Measurements from ENCODE around the gene DCXR. TPM values are rescaled to one million over a fixed set of nuclear protein-coding genes. Genes with fewer than 3 reads are reported as not detected.

Gene DCXR
- total RNA-seq, 2 experiments from 2014 or later: 132 to 147 TPM

- Histone ChIP-seq H2AFZ (ENCODE audit: low read length) (no peak overlapping the region), H3K4me3 (ENCODE audit: low read depth, low read length, poor library complexity, severe bottlenecking) (no peak overlapping the region), H3K27ac (ENCODE audit: low read depth, low read length, poor library complexity, severe bottlenecking) (no peak overlapping the region), H3K79me2 (ENCODE audit: insufficient read depth, low read depth, low read length) (no peaks in the 10 kb centered on the region), H4K20me1 (ENCODE audit: insufficient read depth, low read length) (no peaks in the 10 kb centered on the region), H3K4me1 (ENCODE audit: insufficient read depth, low read length, poor library complexity, severe bottlenecking) (no peaks in the 10 kb centered on the region), H3K36me3 (ENCODE audit: insufficient read depth, low read length) (peaks cover 98% of the 10 kb centered on the region), H3K9me3 (ENCODE audit: low read length) (no peaks in the 10 kb centered on the region), H3K9me2 (ENCODE audit: insufficient read depth, low read length) (no peaks in the 10 kb centered on the region), H3K4me2 (ENCODE audit: low read length) (no peak overlapping the region)
- ChIA-PET POLR2A (no interaction called here), CTCF (ENCODE audit: unreplicated experiment) (no interaction called here)
- intact Hi-C loops (cut with micrococcal nuclease; ENCODE audit: unreplicated experiment): no loop called here
- TF ChIP-seq EZH2phosphoT487 (IDR thresholded peaks at IDR 0.05; ENCODE audit: borderline replicate concordance, low read depth, low read length): no peak
- no peak for TF ChIP-seq CTCF (conservative IDR thresholded peaks at IDR 0.05; ENCODE audit: low read length)
- no TSS peak for BruUV-seq (replicated peaks)
- no peak for DNase-seq (ENCODE audit: low spot score)
These were observed 46.2 kb upstream of the DCXR start for GRCh38 chr17:82083533-82084359.

GRCh38 chr17:82083009-82083408, 45.5 kb upstream of the DCXR start:
- DNase-seq (ENCODE audit: low spot score): no peak
- Histone ChIP-seq H3K9me3 (ENCODE audit: low read length) (no peaks in the 10 kb centered on the region), H3K79me2 (ENCODE audit: insufficient read depth, low read depth, low read length) (no peaks in the 10 kb centered on the region), H3K9me2 (ENCODE audit: insufficient read depth, low read length) (no peaks in the 10 kb centered on the region), H3K4me1 (ENCODE audit: insufficient read depth, low read length, poor library complexity, severe bottlenecking) (no peaks in the 10 kb centered on the region), H3K4me3 (ENCODE audit: low read depth, low read length, poor library complexity, severe bottlenecking) (no peak overlapping the region), H3K36me3 (ENCODE audit: insufficient read depth, low read length) (peaks cover 98% of the 10 kb centered on the region), H2AFZ (ENCODE audit: low read length) (no peak overlapping the region), H4K20me1 (ENCODE audit: insufficient read depth, low read length) (no peaks in the 10 kb centered on the region), H3K4me2 (ENCODE audit: low read length) (no peak overlapping the region), H3K27ac (ENCODE audit: low read depth, low read length, poor library complexity, severe bottlenecking) (no peak overlapping the region)
- intact Hi-C loops (cut with micrococcal nuclease; ENCODE audit: unreplicated experiment): no loop called here
- POLR2A ChIA-PET: no interaction called here
- no peak for TF ChIP-seq CTCF (conservative IDR thresholded peaks at IDR 0.05; ENCODE audit: low read length)
- TF ChIP-seq EZH2phosphoT487 (IDR thresholded peaks at IDR 0.05; ENCODE audit: borderline replicate concordance, low read depth, low read length): no peak
- CTCF ChIA-PET (ENCODE audit: unreplicated experiment): no interaction called here
- BruUV-seq (replicated peaks): no TSS peak

DNA sequence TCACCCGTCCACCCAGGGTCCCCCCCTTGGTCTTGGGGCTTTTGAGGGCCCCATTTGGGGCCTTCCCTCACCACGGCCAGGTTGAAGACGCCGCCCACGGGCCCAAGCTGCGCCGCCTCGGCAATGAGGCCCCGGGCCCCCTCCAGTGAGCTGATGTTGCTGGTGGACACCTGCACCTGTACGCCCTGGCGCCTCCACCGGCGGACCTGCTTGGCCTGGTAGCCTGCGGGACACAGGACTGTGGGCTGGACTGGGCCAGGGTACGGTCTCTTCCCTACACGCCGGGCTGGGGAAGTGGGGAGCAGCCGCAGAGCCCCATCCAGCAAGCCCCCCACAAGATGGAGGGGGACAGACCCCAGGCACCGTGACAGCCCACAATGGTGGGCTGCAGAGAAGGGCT, 45.0 kb upstream of the DCXR start:
- no peak for TF ChIP-seq CTCF (conservative IDR thresholded peaks at IDR 0.05; ENCODE audit: low read length)
- no peak for TF ChIP-seq EZH2phosphoT487 (IDR thresholded peaks at IDR 0.05; ENCODE audit: borderline replicate concordance, low read depth, low read length)
- POLR2A ChIA-PET: no interaction called here
- CTCF ChIA-PET (ENCODE audit: unreplicated experiment): no interaction called here

More for the DNA sequence above, 45.0 kb upstream of the DCXR start:
- Histone ChIP-seq H4K20me1 (ENCODE audit: insufficient read depth, low read length) (no peaks in the 10 kb centered on the region), H3K79me2 (ENCODE audit: insufficient read depth, low read depth, low read length) (no peaks in the 10 kb centered on the region), H3K4me1 (ENCODE audit: insufficient read depth, low read length, poor library complexity, severe bottlenecking) (no peaks in the 10 kb centered on the region), H3K27ac (ENCODE audit: low read depth, low read length, poor library complexity, severe bottlenecking) (no peak overlapping the region), H3K9me3 (ENCODE audit: low read length) (no peaks in the 10 kb centered on the region), H3K36me3 (ENCODE audit: insufficient read depth, low read length) (peaks cover 98% of the 10 kb centered on the region), H3K4me2 (ENCODE audit: low read length) (no peak overlapping the region), H2AFZ (ENCODE audit: low read length) (no peak overlapping the region), H3K4me3 (ENCODE audit: low read depth, low read length, poor library complexity, severe bottlenecking) (no peak overlapping the region), H3K9me2 (ENCODE audit: insufficient read depth, low read length) (no peaks in the 10 kb centered on the region)
- intact Hi-C loops (cut with micrococcal nuclease; ENCODE audit: unreplicated experiment): no loop called here
- no peak for DNase-seq (ENCODE audit: low spot score)
- BruUV-seq (replicated peaks): no TSS peak

Measured in OCI-LY7 (cell line).